SK-N-SH treated with all-trans-retinoic acid at 6 μM for 48 hours (cell line): Measurements from ENCODE around the gene PHGDH.

Source experiments
- ATAC-seq: fragments of 200-7000 bp; cut with Tn5 transposase; 3 replicates; pipeline ENCODE4 v1.9.1; 2020; ENCODE audit warnings: mild to moderate bottlenecking, moderate library complexity
- BACH2 ChIP-seq: fragments of 250-450 bp; sonication (Bioruptor Pico); IDR thresholded peaks from 2 replicates; pipeline ENCODE4 v1.9.0; 2021; ENCODE audit warnings: mild to moderate bottlenecking, borderline replicate concordance
- CREB5 ChIP-seq: fragments of 250-450 bp; sonication (Bioruptor Pico); IDR thresholded peaks from 2 replicates; pipeline ENCODE4 v1.5.1; 2020; ENCODE audit warnings: low read depth, mild to moderate bottlenecking, moderate library complexity
- CSDC2 ChIP-seq: fragments of 250-450 bp; sonication (Bioruptor Pico); IDR thresholded peaks from 2 replicates; pipeline ENCODE4 v1.5.0; 2020; ENCODE audit warnings: mild to moderate bottlenecking, moderate library complexity
- CSRNP3 ChIP-seq: fragments of 250-450 bp; sonication (Bioruptor Pico); IDR thresholded peaks from 2 replicates; pipeline ENCODE4 v1.5.1; 2021; ENCODE audit warnings: mild to moderate bottlenecking, moderate library complexity
- GLIS3 ChIP-seq: fragments of 250-450 bp; sonication (Bioruptor Pico); IDR thresholded peaks from 2 replicates; pipeline ENCODE4 v1.5.0; 2020; ENCODE audit warnings: mild to moderate bottlenecking, moderate library complexity
- ISL1 ChIP-seq: fragments of 250-450 bp; sonication (Bioruptor Pico); IDR thresholded peaks from 2 replicates; pipeline ENCODE4 v2.1.2; 2022; ENCODE audit warnings: mild to moderate bottlenecking, moderate library complexity
- OSR1 ChIP-seq: fragments of 250-450 bp; sonication (Bioruptor Pico); IDR thresholded peaks from 2 replicates; pipeline ENCODE4 v1.8.0; 2022; ENCODE audit warnings: moderate library complexity, mild to moderate bottlenecking, inconsistent platforms
- PPARA ChIP-seq: fragments of 250-450 bp; sonication (Bioruptor Pico); IDR thresholded peaks from 2 replicates; pipeline ENCODE4 v1.5.0; 2020; ENCODE audit warnings: mild to moderate bottlenecking, borderline replicate concordance
- RARB ChIP-seq: fragments of 250-450 bp; sonication (Bioruptor Pico); IDR thresholded peaks from 2 replicates; pipeline ENCODE4 v1.8.0; 2021; ENCODE audit warnings: mild to moderate bottlenecking, moderate library complexity
- TCF4 ChIP-seq: fragments of 250-450 bp; sonication (Bioruptor Pico); IDR thresholded peaks from 2 replicates; pipeline ENCODE4 v1.8.0; 2021; ENCODE audit warnings: mild to moderate bottlenecking, moderate library complexity, borderline replicate concordance
- ZC3H10 ChIP-seq: fragments of 250-450 bp; sonication (Bioruptor Pico); IDR thresholded peaks from 2 replicates; pipeline ENCODE4 v1.5.1; 2021; ENCODE audit warnings: mild to moderate bottlenecking, moderate library complexity
- ZFP30 ChIP-seq: fragments of 450-650 bp; formaldehyde crosslinking; IDR thresholded peaks from 2 replicates; pipeline ENCODE4 v1.5.0; 2022; ENCODE audit warnings: mild to moderate bottlenecking, moderate library complexity
- ZNF70 ChIP-seq: fragments of 450-650 bp; formaldehyde crosslinking; IDR thresholded peaks from 2 replicates; pipeline ENCODE4 v1.5.0; 2020; ENCODE audit warnings: mild to moderate bottlenecking, moderate library complexity
- TF ChIP-seq, protein P1 (sequence below): fragments of 250-450 bp; sonication (Bioruptor Pico); IDR thresholded peaks from 2 replicates; pipeline ENCODE4 v1.8.0; 2021; ENCODE audit warnings: low read depth, mild to moderate bottlenecking, moderate library complexity, borderline replicate concordance
- TF ChIP-seq, protein P2 (sequence below): fragments of 250-450 bp; sonication (Bioruptor Pico); IDR thresholded peaks from 2 replicates; pipeline ENCODE4 v1.5.0; 2020; ENCODE audit warnings: mild to moderate bottlenecking, moderate library complexity
- TF ChIP-seq, protein P3 (sequence below): fragments of 250-450 bp; sonication (Bioruptor Pico); IDR thresholded peaks from 2 replicates; pipeline ENCODE4 v1.8.0; 2020; ENCODE audit warnings: mild to moderate bottlenecking, moderate library complexity, borderline replicate concordance

Gene PHGDH

GRCh38 chr1:119768778-119769177 is 57.0 kb downstream of the PHGDH start, which contains the start of gene HMGCS2:
Gene HMGCS2 (minus strand): TSS chr1:119768905. CDS start chr1:119768844, 61 bp downstream.
- TF ChIP-seq GLIS3 (CRISPR knock-in tag), result no peak
- no peak for TF ChIP-seq CSDC2 (CRISPR knock-in tag)
- no peak for TF ChIP-seq ZNF70
- no peak for TF ChIP-seq RARB (CRISPR knock-in tag)
- TF ChIP-seq, protein P1, sequence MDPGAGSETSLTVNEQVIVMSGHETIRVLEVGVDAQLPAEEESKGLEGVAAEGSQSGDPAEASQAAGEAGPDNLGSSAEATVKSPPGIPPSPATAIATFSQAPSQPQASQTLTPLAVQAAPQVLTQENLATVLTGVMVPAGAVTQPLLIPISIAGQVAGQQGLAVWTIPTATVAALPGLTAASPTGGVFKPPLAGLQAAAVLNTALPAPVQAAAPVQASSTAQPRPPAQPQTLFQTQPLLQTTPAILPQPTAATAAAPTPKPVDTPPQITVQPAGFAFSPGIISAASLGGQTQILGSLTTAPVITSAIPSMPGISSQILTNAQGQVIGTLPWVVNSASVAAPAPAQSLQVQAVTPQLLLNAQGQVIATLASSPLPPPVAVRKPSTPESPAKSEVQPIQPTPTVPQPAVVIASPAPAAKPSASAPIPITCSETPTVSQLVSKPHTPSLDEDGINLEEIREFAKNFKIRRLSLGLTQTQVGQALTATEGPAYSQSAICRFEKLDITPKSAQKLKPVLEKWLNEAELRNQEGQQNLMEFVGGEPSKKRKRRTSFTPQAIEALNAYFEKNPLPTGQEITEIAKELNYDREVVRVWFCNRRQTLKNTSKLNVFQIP (CRISPR knock-in tag), result no peak
- TF ChIP-seq ZC3H10 (CRISPR knock-in tag), result no peak
- TF ChIP-seq CREB5 (CRISPR knock-in tag), result no peak
- TF ChIP-seq OSR1 (CRISPR knock-in tag), result no peak
- TF ChIP-seq, protein P2, sequence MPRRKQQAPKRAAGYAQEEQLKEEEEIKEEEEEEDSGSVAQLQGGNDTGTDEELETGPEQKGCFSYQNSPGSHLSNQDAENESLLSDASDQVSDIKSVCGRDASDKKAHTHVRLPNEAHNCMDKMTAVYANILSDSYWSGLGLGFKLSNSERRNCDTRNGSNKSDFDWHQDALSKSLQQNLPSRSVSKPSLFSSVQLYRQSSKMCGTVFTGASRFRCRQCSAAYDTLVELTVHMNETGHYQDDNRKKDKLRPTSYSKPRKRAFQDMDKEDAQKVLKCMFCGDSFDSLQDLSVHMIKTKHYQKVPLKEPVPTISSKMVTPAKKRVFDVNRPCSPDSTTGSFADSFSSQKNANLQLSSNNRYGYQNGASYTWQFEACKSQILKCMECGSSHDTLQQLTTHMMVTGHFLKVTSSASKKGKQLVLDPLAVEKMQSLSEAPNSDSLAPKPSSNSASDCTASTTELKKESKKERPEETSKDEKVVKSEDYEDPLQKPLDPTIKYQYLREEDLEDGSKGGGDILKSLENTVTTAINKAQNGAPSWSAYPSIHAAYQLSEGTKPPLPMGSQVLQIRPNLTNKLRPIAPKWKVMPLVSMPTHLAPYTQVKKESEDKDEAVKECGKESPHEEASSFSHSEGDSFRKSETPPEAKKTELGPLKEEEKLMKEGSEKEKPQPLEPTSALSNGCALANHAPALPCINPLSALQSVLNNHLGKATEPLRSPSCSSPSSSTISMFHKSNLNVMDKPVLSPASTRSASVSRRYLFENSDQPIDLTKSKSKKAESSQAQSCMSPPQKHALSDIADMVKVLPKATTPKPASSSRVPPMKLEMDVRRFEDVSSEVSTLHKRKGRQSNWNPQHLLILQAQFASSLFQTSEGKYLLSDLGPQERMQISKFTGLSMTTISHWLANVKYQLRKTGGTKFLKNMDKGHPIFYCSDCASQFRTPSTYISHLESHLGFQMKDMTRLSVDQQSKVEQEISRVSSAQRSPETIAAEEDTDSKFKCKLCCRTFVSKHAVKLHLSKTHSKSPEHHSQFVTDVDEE (CRISPR knock-in tag), result no peak
- no peak for TF ChIP-seq ZFP30 (CRISPR knock-in tag)
- TF ChIP-seq TCF4, result no peak
- ATAC-seq, result no peak

DNA sequence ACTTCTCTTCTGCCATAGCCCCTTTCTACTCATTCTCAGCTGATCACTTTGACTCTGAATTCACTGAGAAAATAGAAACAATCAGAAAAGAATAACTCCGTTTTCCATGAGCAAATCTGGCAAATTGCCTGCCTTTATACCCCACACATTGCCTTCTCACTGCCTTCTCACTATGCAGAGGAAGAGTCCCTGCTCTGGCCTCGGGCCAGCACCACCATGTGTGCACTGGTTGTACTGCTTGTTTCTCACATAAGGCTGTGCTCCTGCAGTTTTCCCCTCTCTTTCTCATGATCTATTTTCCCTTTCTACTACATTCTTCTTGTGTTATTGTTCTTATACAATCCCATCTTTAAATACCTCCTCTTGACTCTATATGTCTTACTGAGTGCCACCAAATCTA is 59.3 kb downstream of the PHGDH start:
- ATAC-seq, result 0 out of 3 replicates have a peak, but pooled peaks have one; percentile 36
- TF ChIP-seq CSDC2 (CRISPR knock-in tag), result no peak
- TF ChIP-seq CSRNP3 (CRISPR knock-in tag), result no peak
- TF ChIP-seq PPARA, result no peak
- no peak for TF ChIP-seq ZC3H10 (CRISPR knock-in tag)
- TF ChIP-seq TCF4, result no peak
- TF ChIP-seq, protein P1 (CRISPR knock-in tag), result no peak
- TF ChIP-seq, protein P3, sequence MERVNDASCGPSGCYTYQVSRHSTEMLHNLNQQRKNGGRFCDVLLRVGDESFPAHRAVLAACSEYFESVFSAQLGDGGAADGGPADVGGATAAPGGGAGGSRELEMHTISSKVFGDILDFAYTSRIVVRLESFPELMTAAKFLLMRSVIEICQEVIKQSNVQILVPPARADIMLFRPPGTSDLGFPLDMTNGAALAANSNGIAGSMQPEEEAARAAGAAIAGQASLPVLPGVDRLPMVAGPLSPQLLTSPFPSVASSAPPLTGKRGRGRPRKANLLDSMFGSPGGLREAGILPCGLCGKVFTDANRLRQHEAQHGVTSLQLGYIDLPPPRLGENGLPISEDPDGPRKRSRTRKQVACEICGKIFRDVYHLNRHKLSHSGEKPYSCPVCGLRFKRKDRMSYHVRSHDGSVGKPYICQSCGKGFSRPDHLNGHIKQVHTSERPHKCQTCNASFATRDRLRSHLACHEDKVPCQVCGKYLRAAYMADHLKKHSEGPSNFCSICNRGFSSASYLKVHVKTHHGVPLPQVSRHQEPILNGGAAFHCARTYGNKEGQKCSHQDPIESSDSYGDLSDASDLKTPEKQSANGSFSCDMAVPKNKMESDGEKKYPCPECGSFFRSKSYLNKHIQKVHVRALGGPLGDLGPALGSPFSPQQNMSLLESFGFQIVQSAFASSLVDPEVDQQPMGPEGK (CRISPR knock-in tag), result no peak
- TF ChIP-seq ISL1 (CRISPR knock-in tag), result no peak
- TF ChIP-seq BACH2 (CRISPR knock-in tag), result no peak

GRCh38 chr1:119771770-119772169 is 60.0 kb downstream of the PHGDH start:
- no peak for TF ChIP-seq PPARA
- TF ChIP-seq, protein P3 (CRISPR knock-in tag), result no peak
- no peak for TF ChIP-seq BACH2 (CRISPR knock-in tag)
- no peak for TF ChIP-seq CREB5 (CRISPR knock-in tag)
- peak; percentile 25; the same call in 1 of the 3 replicates for ATAC-seq
